Activated CD8-positive, alpha-beta T cell treated with anti-CD3 and anti-CD28 coated beads for 36 hours (primary cell): Measurements from ENCODE around the gene APOC3. TPM values are rescaled to one million over a fixed set of nuclear protein-coding genes. Genes with fewer than 3 reads are reported as not detected.

Source experiments
- ATAC-seq: fragments of 200-7000 bp; cut with Tn5 transposase; one replicate; pipeline ENCODE4 v1.10.0; 2021; ENCODE audit warnings: mild to moderate bottlenecking, moderate library complexity
- CTCF ChIA-PET: fragments of 350-600 bp; sonication (Branson Sonifier 250); formaldehyde crosslinking; loops from one replicate; lab custom pipeline; 2021; ENCODE audit warnings: antibody characterized with exemption; lab: Charles Lee
- POLR2A ChIA-PET: fragments of 350-600 bp; sonication (Branson Sonifier 250); formaldehyde crosslinking; loops from one replicate; lab custom pipeline; 2021; ENCODE audit warnings: antibody characterized with exemption; lab: Charles Lee
- DNase-seq: peaks from one replicate; pipeline ENCODE4 v3.0.0-alpha.2; 2020
- H3K27ac Mint-ChIP-seq: one replicate; pipeline ENCODE4 v1.8.0; 2021; ENCODE audit warnings: mild to moderate bottlenecking, mixed read lengths
- H3K27me3 Mint-ChIP-seq: one replicate; pipeline ENCODE4 v1.8.0; 2021; ENCODE audit warnings: mixed read lengths
- H3K36me3 Mint-ChIP-seq: one replicate; pipeline ENCODE4 v1.8.0; 2021; ENCODE audit warnings: low read depth, mixed read lengths
- H3K4me1 Mint-ChIP-seq: one replicate; pipeline ENCODE4 v1.8.0; 2021; ENCODE audit warnings: low read depth, mixed read lengths
- H3K4me3 Mint-ChIP-seq: one replicate; pipeline ENCODE4 v1.8.0; 2021; ENCODE audit warnings: mild to moderate bottlenecking, moderate library complexity, mixed read lengths
- H3K9me3 Mint-ChIP-seq: one replicate; pipeline ENCODE4 v1.8.0; 2021; ENCODE audit warnings: mixed read lengths
- intact Hi-C: fragments of 100-400 bp; cut with micrococcal nuclease; formaldehyde crosslinking; loops from one replicate; pipeline ENCODE4 v1.10.0; 2022
- total RNA-seq, 2 experiments: library from RNA; stranded (reverse); gene quantifications; one replicate each; pipeline ENCODE4 v1.2.3, GENCODE V29; 2021
- TF ChIP-seq, protein P1 (sequence below): fragments of 200-600 bp; IDR thresholded peaks from one replicate; pipeline ENCODE4 v1.8.0; 2022; ENCODE audit warnings: antibody characterized with exemption, mild to moderate bottlenecking

The APOC3 gene
- total RNA-seq, result not detected

DNA sequence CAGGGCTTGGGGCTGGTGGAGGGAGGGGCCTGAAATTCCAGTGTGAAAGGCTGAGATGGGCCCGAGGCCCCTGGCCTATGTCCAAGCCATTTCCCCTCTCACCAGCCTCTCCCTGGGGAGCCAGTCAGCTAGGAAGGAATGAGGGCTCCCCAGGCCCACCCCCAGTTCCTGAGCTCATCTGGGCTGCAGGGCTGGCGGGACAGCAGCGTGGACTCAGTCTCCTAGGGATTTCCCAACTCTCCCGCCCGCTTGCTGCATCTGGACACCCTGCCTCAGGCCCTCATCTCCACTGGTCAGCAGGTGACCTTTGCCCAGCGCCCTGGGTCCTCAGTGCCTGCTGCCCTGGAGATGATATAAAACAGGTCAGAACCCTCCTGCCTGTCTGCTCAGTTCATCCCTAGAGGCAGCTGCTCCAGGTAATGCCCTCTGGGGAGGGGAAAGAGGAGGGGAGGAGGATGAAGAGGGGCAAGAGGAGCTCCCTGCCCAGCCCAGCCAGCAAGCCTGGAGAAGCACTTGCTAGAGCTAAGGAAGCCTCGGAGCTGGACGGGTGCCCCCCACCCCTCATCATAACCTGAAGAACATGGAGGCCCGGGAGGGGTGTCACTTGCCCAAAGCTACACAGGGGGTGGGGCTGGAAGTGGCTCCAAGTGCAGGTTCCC, at the start of gene APOC3:
APOC3 (plus strand) TSS at position 383 of the 659 bp plus-strand sequence. CDS start 676 bp downstream, outside the sequence.
- POLR2A ChIA-PET, result no interaction called here
- Mint-ChIP-seq H3K27me3 (no peaks in the 10 kb centered on the region), H3K27ac (no peak within 1 kb of the TSS), H3K9me3 (no peaks in the 10 kb centered on the region), H3K4me3 (no peak within 1 kb of the TSS), H3K36me3 (no peaks in the 10 kb centered on the region), H3K4me1 (no peaks in the 10 kb centered on the region)
- intact Hi-C loops, result no loop called here
- ATAC-seq (no peak), DNase-seq (no peak)
- TF ChIP-seq, protein P1, sequence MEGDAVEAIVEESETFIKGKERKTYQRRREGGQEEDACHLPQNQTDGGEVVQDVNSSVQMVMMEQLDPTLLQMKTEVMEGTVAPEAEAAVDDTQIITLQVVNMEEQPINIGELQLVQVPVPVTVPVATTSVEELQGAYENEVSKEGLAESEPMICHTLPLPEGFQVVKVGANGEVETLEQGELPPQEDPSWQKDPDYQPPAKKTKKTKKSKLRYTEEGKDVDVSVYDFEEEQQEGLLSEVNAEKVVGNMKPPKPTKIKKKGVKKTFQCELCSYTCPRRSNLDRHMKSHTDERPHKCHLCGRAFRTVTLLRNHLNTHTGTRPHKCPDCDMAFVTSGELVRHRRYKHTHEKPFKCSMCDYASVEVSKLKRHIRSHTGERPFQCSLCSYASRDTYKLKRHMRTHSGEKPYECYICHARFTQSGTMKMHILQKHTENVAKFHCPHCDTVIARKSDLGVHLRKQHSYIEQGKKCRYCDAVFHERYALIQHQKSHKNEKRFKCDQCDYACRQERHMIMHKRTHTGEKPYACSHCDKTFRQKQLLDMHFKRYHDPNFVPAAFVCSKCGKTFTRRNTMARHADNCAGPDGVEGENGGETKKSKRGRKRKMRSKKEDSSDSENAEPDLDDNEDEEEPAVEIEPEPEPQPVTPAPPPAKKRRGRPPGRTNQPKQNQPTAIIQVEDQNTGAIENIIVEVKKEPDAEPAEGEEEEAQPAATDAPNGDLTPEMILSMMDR, result no peak
- CTCF ChIA-PET, result no interaction called here

DNA sequence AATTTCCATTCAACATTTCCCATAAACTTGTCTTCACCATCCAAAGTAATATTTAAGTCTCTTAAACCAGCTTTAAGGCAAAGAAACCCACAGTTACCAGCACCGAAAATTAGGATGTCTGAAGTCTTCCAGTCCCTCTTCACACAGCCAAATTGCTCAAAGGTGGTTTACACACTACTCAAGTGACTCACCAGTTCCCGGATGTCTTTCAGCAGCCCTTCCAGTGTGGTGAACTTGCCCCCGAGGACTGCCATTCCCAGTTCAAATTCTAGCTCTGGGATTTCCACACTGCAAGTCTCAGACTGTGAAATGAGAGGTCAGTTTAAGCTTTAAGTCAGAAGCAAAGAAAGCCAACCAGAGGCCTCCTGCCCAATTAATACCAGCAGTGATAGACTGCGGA, 47.0 kb upstream of the APOC3 start:
- no peaks in the 10 kb centered on the region for H3K27me3 Mint-ChIP-seq
- H3K27ac Mint-ChIP-seq, result peak overlapping the region; percentile 84
- H3K36me3 Mint-ChIP-seq, result peaks cover 85% of the 10 kb centered on the region
- intact Hi-C loops, result no loop called here
- ChIA-PET CTCF (interaction anchor here (1.4 kb wide), 1 partner anchor 8 kb away, joined by 5 read pairs; the partner anchor contains the start of gene APOA5), POLR2A (interaction anchor here (2.0 kb wide), 1 partner anchor 9 kb away, joined by 10 read pairs; no protein-coding TSS in a partner anchor)
- ATAC-seq (peak; percentile 24), DNase-seq (no peak)
- TF ChIP-seq, protein P1, result no peak
- H3K4me1 Mint-ChIP-seq, result peaks cover 77% of the 10 kb centered on the region
- H3K9me3 Mint-ChIP-seq, result no peaks in the 10 kb centered on the region
- H3K4me3 Mint-ChIP-seq, result no peak overlapping the region

DNA sequence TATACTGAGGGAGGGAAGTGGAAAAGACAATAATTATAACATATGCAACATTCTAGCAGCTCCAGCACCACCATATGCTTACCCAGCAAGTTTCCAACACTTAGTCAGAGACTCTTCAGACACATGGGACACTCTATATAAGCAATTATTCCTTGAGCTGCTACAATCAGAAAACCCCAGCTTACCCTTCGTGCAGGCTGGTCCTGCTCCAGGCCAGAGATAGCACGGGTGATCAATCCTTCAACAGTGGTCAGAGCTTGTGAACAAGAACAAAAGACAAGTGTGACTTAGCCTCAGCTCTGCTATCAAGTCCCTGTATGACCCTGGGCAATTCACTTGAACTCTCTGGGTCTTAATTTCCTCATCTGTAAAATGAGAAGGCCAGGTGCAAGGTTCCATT, 43.4 kb upstream of the APOC3 start:
- Mint-ChIP-seq H3K27ac (no peak overlapping the region), H3K4me1 (peaks cover 55% of the 10 kb centered on the region), H3K9me3 (no peaks in the 10 kb centered on the region), H3K36me3 (peaks cover 53% of the 10 kb centered on the region), H3K4me3 (peak overlapping the region; percentile 83), H3K27me3 (no peaks in the 10 kb centered on the region)
- DNase-seq (no peak), ATAC-seq (no peak)
- TF ChIP-seq, protein P1, result no peak
- ChIA-PET POLR2A (interaction anchor here (1.3 to 4.5 kb wide), 5 partner anchors 9 to 68 kb away, joined by 3 to 44 read pairs (median 7); partner anchors contain the start of gene BUD13), CTCF (interaction anchor here (1.2 to 10.0 kb wide), 8 partner anchors 9 to 441 kb away, joined by 3 to 167 read pairs (median 7); partner anchors contain the start of gene APOA1)
- intact Hi-C loops, result no loop called here

DNA sequence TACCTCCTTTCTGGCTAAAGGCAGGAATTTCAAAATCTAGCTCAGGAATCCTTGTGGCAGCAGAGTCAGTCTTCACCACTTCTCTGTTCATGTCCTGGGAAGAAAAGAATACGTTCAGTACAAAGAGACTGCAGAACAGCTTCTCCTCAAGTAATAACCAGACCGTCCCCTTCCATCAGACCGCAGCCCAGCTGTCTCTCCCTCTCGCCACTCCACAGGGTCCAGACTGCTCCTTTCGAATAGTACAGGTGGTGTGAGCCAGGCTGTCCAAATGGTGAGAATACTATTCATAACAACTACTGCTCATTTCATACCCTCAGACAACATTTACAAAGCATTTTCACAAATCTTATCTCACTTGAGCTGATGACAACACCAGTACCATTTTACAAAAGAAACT, 42.7 kb upstream of the APOC3 start:
- H3K36me3 Mint-ChIP-seq, result peaks cover 51% of the 10 kb centered on the region
- TF ChIP-seq, protein P1, result no peak
- H3K4me1 Mint-ChIP-seq, result peaks cover 53% of the 10 kb centered on the region
- CTCF ChIA-PET, result interaction anchor here (1.0 to 10.0 kb wide), 11 partner anchors 10 to 440 kb away, joined by 3 to 167 read pairs (median 8); partner anchors contain the start of gene APOA1
- POLR2A ChIA-PET, result interaction anchor here (1.3 to 4.5 kb wide), 6 partner anchors 10 to 357 kb away, joined by 3 to 44 read pairs (median 6); partner anchors contain the start of genes BUD13 and PAFAH1B2
- H3K27ac Mint-ChIP-seq, result peak overlapping the region; percentile 64
- no peaks in the 10 kb centered on the region for H3K27me3 Mint-ChIP-seq
- H3K9me3 Mint-ChIP-seq, result no peaks in the 10 kb centered on the region
- no peak for ATAC-seq
- H3K4me3 Mint-ChIP-seq, result peak overlapping the region; percentile 83
- intact Hi-C loops, result no loop called here
- no peak for DNase-seq

DNA sequence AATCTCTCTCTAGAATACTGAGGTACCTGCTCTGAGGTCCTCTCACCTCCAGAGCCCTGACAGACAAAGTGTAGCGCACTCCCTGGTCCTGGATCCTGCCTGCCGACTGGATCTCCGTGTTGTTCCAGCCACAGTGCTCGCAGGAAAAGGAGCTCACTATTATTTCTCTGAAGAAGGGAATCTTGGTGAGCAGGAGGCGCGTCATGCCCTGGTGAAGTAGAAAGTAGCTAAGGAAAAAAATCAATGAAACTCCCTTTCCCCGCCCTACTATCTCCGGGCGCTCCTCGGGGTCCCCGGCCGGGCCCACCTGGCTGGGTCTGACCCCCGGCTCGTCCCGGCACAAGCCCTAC, 42.3 kb upstream of the APOC3 start:
- ATAC-seq, result no peak

More for the DNA sequence above, 42.3 kb upstream of the APOC3 start:
- Mint-ChIP-seq H3K4me3 (peak overlapping the region; percentile 83), H3K9me3 (no peaks in the 10 kb centered on the region), H3K4me1 (peaks cover 49% of the 10 kb centered on the region), H3K27ac (peak overlapping the region; percentile 64), H3K27me3 (no peaks in the 10 kb centered on the region), H3K36me3 (peaks cover 47% of the 10 kb centered on the region)
- ChIA-PET POLR2A (interaction anchor here (0.8 to 4.5 kb wide), 5 partner anchors 10 to 357 kb away, joined by 3 to 44 read pairs (median 7); partner anchors contain the start of genes BUD13 and PAFAH1B2), CTCF (interaction anchor here (0.7 to 10.0 kb wide), 13 partner anchors 10 to 440 kb away, joined by 3 to 167 read pairs (median 6); partner anchors contain the start of gene APOA1)
- intact Hi-C loops, result no loop called here
- TF ChIP-seq, protein P1, result no peak
- no peak for DNase-seq
